GM21619 (cell line): ENCODE data around the gene CSTPP1.

Source experiments
- ATAC-seq: cut with Tn5 transposase; IDR thresholded peaks from one replicate; pipeline ENCODE4 v1.9.1; 2021; ENCODE audit not compliant: unreplicated experiment

CSTPP1 gene

GRCh38 chr11:46936138-46937110, at the start of gene CSTPP1:
CSTPP1 (plus strand) TSS chr11:46936761; CDS start chr11:46936806, 45 bp downstream.
- peak; percentile 94 for ATAC-seq

- no peak for ATAC-seq
Observed at GRCh38 chr11:46888636-46889035, 47.9 kb upstream of the CSTPP1 start.

- no peak for ATAC-seq
Observed at GRCh38 chr11:46889251-46889650, 47.3 kb upstream of the CSTPP1 start.

- no peak for ATAC-seq
Observed at GRCh38 chr11:46889689-46890475, 46.7 kb upstream of the CSTPP1 start.

GRCh38 chr11:46890665-46891064, 45.9 kb upstream of the CSTPP1 start:
- ATAC-seq = no peak

GRCh38 chr11:46892109-46892508, 44.5 kb upstream of the CSTPP1 start:
- no peak for ATAC-seq

GRCh38 chr11:46892838-46893237, 43.7 kb upstream of the CSTPP1 start:
- ATAC-seq = no peak

- no peak for ATAC-seq
Observed at GRCh38 chr11:46894506-46894905, 42.1 kb upstream of the CSTPP1 start.

GRCh38 chr11:46894961-46895360, 41.6 kb upstream of the CSTPP1 start:
- no peak for ATAC-seq

GRCh38 chr11:46895821-46896220, 40.7 kb upstream of the CSTPP1 start:
- no peak for ATAC-seq

GRCh38 chr11:46896719-46897406, 39.7 kb upstream of the CSTPP1 start:
- no peak for ATAC-seq

- ATAC-seq = no peak
Observed at GRCh38 chr11:46898396-46899095, 38.0 kb upstream of the CSTPP1 start.

GRCh38 chr11:46899501-46900025, 37.0 kb upstream of the CSTPP1 start:
- ATAC-seq = no peak

- ATAC-seq = no peak
Observed at GRCh38 chr11:46900091-46900746, 36.3 kb upstream of the CSTPP1 start.

GRCh38 chr11:46901156-46901555, 35.4 kb upstream of the CSTPP1 start:
- no peak for ATAC-seq

- no peak for ATAC-seq
Observed at GRCh38 chr11:46902694-46903093, 33.9 kb upstream of the CSTPP1 start.

- no peak for ATAC-seq
Observed at GRCh38 chr11:46903846-46904245, 32.7 kb upstream of the CSTPP1 start.

GRCh38 chr11:46905806-46906205, 30.8 kb upstream of the CSTPP1 start:
- ATAC-seq = no peak

- ATAC-seq = no peak
Observed at GRCh38 chr11:46906609-46907041, 29.9 kb upstream of the CSTPP1 start.

GRCh38 chr11:46907606-46908005, 29.0 kb upstream of the CSTPP1 start:
- no peak for ATAC-seq
